ENCODE results near the gene CATSPERZ. TPM values are rescaled to one million over a fixed set of nuclear protein-coding genes. Genes with fewer than 3 reads are reported as not detected.

Gene CATSPERZ
- total and polyA plus RNA-seq, 2 of the 8 experiments (the other 6 are each of a cell fraction or from before 2014, with no cell fraction given), result 0.77 TPM; not detected in 1

GRCh38 chr11:64284962-64285884 is 14.9 kb upstream of the CATSPERZ start, which contains the start of gene GPR137 (continued):
- TF ChIP-seq ZNF274 (IDR thresholded peaks at IDR 0.05; ENCODE audit: borderline replicate concordance, extremely low read depth, low read length) (no peak), SP4 (IDR thresholded peaks at IDR 0.05; ENCODE audit: low read length) (peak; percentile 97), CTBP2 (IDR thresholded peaks at IDR 0.05; ENCODE audit: borderline replicate concordance, insufficient read depth, insufficient read length, low read length) (no peak), FOSL1 (IDR thresholded peaks at IDR 0.05; ENCODE audit: insufficient read depth, low read depth, low read length) (peak; percentile 99), RFX5 (IDR thresholded peaks at IDR 0.05; ENCODE audit: borderline replicate concordance, low read depth, low read length) (no peak), NANOG (IDR thresholded peaks at IDR 0.05; ENCODE audit: insufficient read depth, low read depth, low read length, poor library complexity, severe bottlenecking) (peak; percentile 20), EP300 (IDR thresholded peaks at IDR 0.05; ENCODE audit: borderline replicate concordance in 1 of 2, low read depth in 2 of 2, low read length in 2 of 2) (no peak), GABPA (IDR thresholded peaks at IDR 0.05; ENCODE audit: borderline replicate concordance, insufficient read depth, low read length) (no peak), PHF8 (conservative IDR thresholded peaks at IDR 0.05; ENCODE audit: low read depth, low read length) (peak; percentile 58; the same call in 1 of the 2 replicates), CEBPB (IDR thresholded peaks at IDR 0.05; ENCODE audit: low read depth, low read length) (no peak), TAF7 (optimal IDR thresholded peaks at IDR 0.05; ENCODE audit: borderline replicate concordance, low read depth, low read length) (peak; percentile 22), SIN3A (conservative IDR thresholded peaks at IDR 0.05 in 1 of 2, IDR thresholded peaks at IDR 0.05 in 1 of 2; ENCODE audit: low read depth in 1 of 2, low read length in 2 of 2) (peak; percentile 68 to 76; a peak in 1 of 4 replicates), YY1 (IDR thresholded peaks at IDR 0.05; ENCODE audit: low read depth, low read length) (peak; percentile 97), NRF1 (IDR thresholded peaks at IDR 0.05; ENCODE audit: low read depth, low read length) (peak; percentile 70), ATF3 (IDR thresholded peaks at IDR 0.05; ENCODE audit: insufficient read depth, low read depth, low read length) (no peak), ASH2L (IDR thresholded peaks at IDR 0.05; ENCODE audit: low read length) (peak; percentile 63), SIX5 (IDR thresholded peaks at IDR 0.05; ENCODE audit: low read depth, low read length) (peak; percentile 75)
